H1 (cell line): Measurements from ENCODE around the gene FOSL1. TPM values are rescaled to one million over a fixed set of nuclear protein-coding genes. Genes with fewer than 3 reads are reported as not detected.

Source experiments
- JUN ChIP-seq: IDR thresholded peaks from 2 replicates; pipeline ENCODE4 v1.6.1; 2011; ENCODE audit warnings: low read depth, mild to moderate bottlenecking, improper control_type of control experiment, low read length
- KDM1A ChIP-seq: fragments of 200-600, 300-600 bp; sonication (generic); IDR thresholded peaks from 2 replicates; pipeline ENCODE4 v1.7.1; 2016; ENCODE audit warnings: mild to moderate bottlenecking, low read length, borderline replicate concordance
- polyA plus RNA-seq, 7 experiments: library from polyadenylated mRNA; depleted of rRNA in 3 of 7; stranded (reverse) in 5 of 7; unstranded in 2 of 7; fragments of >200 nt in 5 of 7; fragments of 200-250 nt in 2 of 7; gene quantifications; 1 replicate in 5 of 7; 2 replicates in 1 of 7; 4 replicates in 1 of 7; pipeline versions ENCODE4 v1.2.1 to v1.2.3, GENCODE V29; 2011 to 2013; ENCODE audit warnings: missing spikeins in 2 of 7, mixed read lengths in 2 of 7
- total RNA-seq: library from RNA; stranded (reverse); fragmentation: NEBNext Ultra II Directional; extraction: Animal tissue kit (Norgen Biotek cat#: 25700); gene quantifications from 2 replicates; pipeline ENCODE4 v1.2.1, GENCODE V29; 2021

FOSL1 gene
- total and polyA plus RNA-seq, 2 of the 8 experiments (the other 6 are each of a cell fraction or from before 2014, with no cell fraction given): 6.3 to 7.2 TPM

DNA sequence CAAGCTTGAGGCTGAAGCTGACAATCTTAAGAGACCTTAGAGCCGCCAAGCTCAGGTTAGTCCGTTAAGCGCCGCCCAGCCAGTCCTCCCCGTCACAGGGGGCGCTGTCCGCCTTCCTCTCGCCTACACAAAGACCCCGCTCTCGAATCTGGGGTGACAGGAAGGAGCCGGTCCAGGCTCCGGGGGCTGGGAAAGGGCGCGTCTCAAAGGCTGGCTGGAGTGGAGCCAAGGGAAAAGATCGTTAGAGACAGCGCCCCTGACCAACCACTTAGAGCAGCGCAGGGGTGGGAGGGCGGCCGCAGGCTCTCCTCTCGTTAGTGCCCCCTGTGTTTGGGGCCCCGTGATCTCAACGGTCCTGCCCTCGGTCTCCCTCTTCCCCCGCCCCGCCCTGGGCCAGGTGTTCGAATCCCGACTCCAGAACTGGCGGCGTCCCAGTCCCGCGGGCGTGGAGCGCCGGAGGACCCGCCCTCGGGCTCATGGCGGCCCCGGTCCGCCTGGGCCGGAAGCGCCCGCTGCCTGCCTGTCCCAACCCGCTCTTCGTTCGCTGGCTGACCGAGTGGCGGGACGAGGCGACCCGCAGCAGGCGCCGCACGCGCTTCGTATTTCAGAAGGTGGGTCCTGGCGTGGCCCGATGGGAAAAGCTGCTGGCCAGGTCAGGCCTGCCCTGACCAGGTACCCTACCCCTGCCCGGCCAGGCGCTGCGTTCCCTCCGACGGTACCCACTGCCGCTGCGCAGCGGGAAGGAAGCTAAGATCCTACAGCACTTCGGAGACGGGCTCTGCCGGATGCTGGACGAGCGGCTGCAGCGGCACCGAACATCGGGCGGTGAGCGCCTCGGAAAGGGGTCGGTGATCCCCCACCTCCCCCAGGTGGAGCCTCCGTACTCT is 39.7 kb downstream of the FOSL1 start, which contains the start of gene MUS81 (continued):
- no peak for TF ChIP-seq KDM1A
- TF ChIP-seq JUN: no peak
